ENCODE measurements around the gene MTMR10. TPM values are rescaled to one million over a fixed set of nuclear protein-coding genes. Genes with fewer than 3 reads are reported as not detected.

The MTMR10 gene
- polyA plus RNA-seq, 1 donor from 2014 or later: 2.3 TPM

DNA sequence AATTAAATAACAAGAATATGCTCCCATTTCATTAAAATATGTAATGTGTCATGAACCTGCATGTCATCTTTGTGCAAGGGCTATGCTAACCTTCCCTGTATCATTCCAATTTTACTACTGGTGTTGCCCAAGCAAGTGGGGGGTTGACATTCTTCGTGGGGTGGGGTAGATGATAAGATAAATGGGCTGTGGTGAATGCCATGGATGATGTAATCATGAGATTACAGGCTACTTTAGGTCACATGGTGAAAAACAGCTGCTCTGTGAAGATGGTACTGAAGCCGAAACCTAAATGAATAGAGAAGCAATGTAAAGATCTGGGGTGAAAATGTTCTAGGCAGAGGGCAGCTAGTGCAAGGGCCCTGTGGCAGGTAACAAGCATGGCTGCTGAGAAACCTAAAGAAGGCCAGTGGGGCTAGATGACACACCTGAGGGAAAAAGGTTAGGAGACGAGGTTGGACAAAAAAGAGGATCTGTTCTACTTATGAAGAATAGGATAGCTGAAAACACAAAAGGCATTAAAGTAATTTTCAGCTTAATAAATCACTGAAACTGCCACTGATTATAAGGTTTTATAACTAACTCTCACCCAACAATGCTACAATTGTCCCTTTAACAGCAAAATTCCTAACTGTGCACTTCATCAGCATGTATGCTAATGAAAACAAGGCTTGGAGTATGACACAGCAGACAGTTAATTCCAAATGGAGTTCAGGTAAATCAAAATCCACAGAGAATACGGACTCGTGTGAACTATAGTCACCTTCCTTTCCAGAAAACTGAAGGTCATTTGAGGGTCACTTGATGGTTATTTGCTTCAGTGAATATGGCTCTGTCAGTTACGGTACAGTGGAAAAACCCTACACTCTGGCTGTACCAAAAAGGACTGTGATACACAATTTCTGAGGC lies 35.0 kb downstream of the MTMR10 start:
- no peak for TF ChIP-seq EZH2 (IDR thresholded peaks at IDR 0.05; ENCODE audit: borderline replicate concordance, insufficient read depth, low read length, poor library complexity, severe bottlenecking)
- TF ChIP-seq SMC3 (conservative IDR thresholded peaks at IDR 0.05; ENCODE audit: poor library complexity): no peak
- no peak for TF ChIP-seq MXI1 (conservative IDR thresholded peaks at IDR 0.05; ENCODE audit: poor library complexity, severe bottlenecking)
- no peak for TF ChIP-seq POLR2AphosphoS5 (IDR thresholded peaks at IDR 0.05)
- TF ChIP-seq RAD21 (conservative IDR thresholded peaks at IDR 0.05): no peak
- TF ChIP-seq TAF1 (IDR thresholded peaks at IDR 0.05; ENCODE audit: low read depth): no peak
- TF ChIP-seq, protein P1, sequence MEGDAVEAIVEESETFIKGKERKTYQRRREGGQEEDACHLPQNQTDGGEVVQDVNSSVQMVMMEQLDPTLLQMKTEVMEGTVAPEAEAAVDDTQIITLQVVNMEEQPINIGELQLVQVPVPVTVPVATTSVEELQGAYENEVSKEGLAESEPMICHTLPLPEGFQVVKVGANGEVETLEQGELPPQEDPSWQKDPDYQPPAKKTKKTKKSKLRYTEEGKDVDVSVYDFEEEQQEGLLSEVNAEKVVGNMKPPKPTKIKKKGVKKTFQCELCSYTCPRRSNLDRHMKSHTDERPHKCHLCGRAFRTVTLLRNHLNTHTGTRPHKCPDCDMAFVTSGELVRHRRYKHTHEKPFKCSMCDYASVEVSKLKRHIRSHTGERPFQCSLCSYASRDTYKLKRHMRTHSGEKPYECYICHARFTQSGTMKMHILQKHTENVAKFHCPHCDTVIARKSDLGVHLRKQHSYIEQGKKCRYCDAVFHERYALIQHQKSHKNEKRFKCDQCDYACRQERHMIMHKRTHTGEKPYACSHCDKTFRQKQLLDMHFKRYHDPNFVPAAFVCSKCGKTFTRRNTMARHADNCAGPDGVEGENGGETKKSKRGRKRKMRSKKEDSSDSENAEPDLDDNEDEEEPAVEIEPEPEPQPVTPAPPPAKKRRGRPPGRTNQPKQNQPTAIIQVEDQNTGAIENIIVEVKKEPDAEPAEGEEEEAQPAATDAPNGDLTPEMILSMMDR (IDR thresholded peaks at IDR 0.05; ENCODE audit: poor library complexity, severe bottlenecking): no peak
- no peak for TF ChIP-seq EP300 (conservative IDR thresholded peaks at IDR 0.05; ENCODE audit: poor library complexity, severe bottlenecking)
- TF ChIP-seq, protein P2, sequence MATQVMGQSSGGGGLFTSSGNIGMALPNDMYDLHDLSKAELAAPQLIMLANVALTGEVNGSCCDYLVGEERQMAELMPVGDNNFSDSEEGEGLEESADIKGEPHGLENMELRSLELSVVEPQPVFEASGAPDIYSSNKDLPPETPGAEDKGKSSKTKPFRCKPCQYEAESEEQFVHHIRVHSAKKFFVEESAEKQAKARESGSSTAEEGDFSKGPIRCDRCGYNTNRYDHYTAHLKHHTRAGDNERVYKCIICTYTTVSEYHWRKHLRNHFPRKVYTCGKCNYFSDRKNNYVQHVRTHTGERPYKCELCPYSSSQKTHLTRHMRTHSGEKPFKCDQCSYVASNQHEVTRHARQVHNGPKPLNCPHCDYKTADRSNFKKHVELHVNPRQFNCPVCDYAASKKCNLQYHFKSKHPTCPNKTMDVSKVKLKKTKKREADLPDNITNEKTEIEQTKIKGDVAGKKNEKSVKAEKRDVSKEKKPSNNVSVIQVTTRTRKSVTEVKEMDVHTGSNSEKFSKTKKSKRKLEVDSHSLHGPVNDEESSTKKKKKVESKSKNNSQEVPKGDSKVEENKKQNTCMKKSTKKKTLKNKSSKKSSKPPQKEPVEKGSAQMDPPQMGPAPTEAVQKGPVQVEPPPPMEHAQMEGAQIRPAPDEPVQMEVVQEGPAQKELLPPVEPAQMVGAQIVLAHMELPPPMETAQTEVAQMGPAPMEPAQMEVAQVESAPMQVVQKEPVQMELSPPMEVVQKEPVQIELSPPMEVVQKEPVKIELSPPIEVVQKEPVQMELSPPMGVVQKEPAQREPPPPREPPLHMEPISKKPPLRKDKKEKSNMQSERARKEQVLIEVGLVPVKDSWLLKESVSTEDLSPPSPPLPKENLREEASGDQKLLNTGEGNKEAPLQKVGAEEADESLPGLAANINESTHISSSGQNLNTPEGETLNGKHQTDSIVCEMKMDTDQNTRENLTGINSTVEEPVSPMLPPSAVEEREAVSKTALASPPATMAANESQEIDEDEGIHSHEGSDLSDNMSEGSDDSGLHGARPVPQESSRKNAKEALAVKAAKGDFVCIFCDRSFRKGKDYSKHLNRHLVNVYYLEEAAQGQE (IDR thresholded peaks at IDR 0.05; ENCODE audit: borderline replicate concordance): no peak

DNA sequence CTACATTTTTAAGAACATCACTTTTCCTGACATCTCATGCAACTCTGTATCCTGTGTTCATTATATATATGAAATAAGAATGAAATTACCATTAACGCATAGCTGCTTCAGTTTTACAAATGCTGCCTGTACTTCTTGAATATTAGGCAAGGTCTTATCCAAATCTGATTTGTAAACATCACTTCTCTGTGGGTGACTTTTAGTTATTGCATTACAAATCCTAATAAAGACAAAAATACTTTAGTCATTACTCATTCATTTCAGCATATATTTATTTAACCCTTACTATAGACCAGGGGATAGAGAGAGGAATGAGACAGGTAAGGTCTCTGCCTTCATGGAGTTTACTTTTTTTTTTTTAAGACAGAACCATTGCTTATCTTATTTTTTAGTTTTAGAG lies 36.8 kb downstream of the MTMR10 start:
- Histone ChIP-seq H4K20me1 (ENCODE audit: insufficient read depth) (no peaks in the 10 kb centered on the region), H3F3A (ENCODE audit: insufficient read depth, low read length, poor library complexity, severe bottlenecking) (no peaks in the 10 kb centered on the region), H3K4me3 (ENCODE audit: low read length) (no peak overlapping the region), H3K9me2 (ENCODE audit: insufficient read depth, low read length) (no peaks in the 10 kb centered on the region), H2AFZ (ENCODE audit: low read depth, low read length) (no peak overlapping the region), H3K36me3 (ENCODE audit: insufficient read depth, low read length) (no peaks in the 10 kb centered on the region), H3K27me3 (ENCODE audit: insufficient read depth, low read depth, low read length) (no peaks in the 10 kb centered on the region), H3K4me2 (ENCODE audit: low read length) (no peak overlapping the region), H3K9me3 (ENCODE audit: low read length) (no peaks in the 10 kb centered on the region), H3K79me2 (replicated peaks; ENCODE audit: insufficient read depth, low read length) (no peaks in the 10 kb centered on the region), H3K9ac (ENCODE audit: low read length) (no peak overlapping the region), H3K27ac (ENCODE audit: low read length) (no peak overlapping the region)
- TF ChIP-seq, protein P1 (IDR thresholded peaks at IDR 0.05; ENCODE audit: poor library complexity, severe bottlenecking): no peak
- no peak for TF ChIP-seq TAF1 (IDR thresholded peaks at IDR 0.05; ENCODE audit: low read depth)
- no peak for TF ChIP-seq MXI1 (conservative IDR thresholded peaks at IDR 0.05; ENCODE audit: poor library complexity, severe bottlenecking)
- no peak for TF ChIP-seq EZH2 (IDR thresholded peaks at IDR 0.05; ENCODE audit: borderline replicate concordance, insufficient read depth, low read length, poor library complexity, severe bottlenecking)
- TF ChIP-seq SMC3 (conservative IDR thresholded peaks at IDR 0.05; ENCODE audit: poor library complexity): no peak

More for the DNA sequence above, 35.0 kb downstream of the MTMR10 start:
- Histone ChIP-seq H3K4me3 (ENCODE audit: low read length) (no peak overlapping the region), H3F3A (ENCODE audit: insufficient read depth, low read length, poor library complexity, severe bottlenecking) (no peaks in the 10 kb centered on the region), H3K4me2 (ENCODE audit: low read length) (no peak overlapping the region), H3K9ac (ENCODE audit: low read length) (no peak overlapping the region), H4K20me1 (ENCODE audit: insufficient read depth) (no peaks in the 10 kb centered on the region), H2AFZ (ENCODE audit: low read depth, low read length) (no peak overlapping the region), H3K79me2 (replicated peaks; ENCODE audit: insufficient read depth, low read length) (no peaks in the 10 kb centered on the region), H3K27me3 (ENCODE audit: insufficient read depth, low read depth, low read length) (no peaks in the 10 kb centered on the region), H3K9me2 (ENCODE audit: insufficient read depth, low read length) (no peaks in the 10 kb centered on the region), H3K27ac (ENCODE audit: low read length) (no peak overlapping the region), H3K36me3 (ENCODE audit: insufficient read depth, low read length) (no peaks in the 10 kb centered on the region), H3K9me3 (ENCODE audit: low read length) (no peaks in the 10 kb centered on the region)

Measured in neural cell (in vitro differentiated cells).